ENCODE results near the gene PTGIS.

The PTGIS gene

DNA sequence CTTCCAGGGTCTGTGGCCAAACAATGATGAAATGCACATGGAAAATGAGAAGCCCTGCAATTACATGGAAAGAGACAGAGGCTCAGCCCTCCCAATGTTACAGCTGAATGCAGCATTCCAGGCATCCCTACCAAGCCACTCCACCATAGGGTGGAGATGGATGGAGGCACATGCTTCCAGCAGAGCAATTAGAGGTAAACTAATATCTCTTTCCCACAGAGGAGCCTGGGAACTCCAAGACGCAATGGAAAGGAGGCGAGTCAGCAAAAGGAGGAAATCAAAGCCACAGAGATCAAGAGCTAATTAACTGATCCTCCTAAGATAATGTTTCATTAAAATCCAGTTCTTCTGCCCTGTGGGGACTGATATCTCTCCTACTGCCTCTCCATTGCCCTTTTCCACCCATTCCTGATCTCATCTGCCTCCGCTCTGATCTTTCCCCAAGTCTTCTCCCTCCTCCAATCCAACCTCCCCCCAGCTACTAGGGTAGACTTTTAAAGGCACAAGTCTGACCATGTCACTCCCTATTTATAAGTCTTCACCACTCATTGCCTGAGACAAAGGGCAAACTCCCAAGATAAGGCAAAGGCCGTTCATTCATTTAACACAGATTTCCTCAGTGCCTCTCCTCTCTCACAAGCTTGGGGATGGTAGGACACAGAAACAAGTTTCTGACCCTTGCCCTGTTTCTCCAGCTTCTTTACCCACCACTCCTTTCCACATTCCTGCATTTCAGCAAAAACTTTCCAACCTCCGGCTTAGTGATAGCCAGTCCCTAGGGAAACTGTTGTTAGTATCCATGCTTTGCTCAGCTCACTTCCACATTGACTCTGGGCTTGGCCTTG lies 71.2 kb downstream of the PTGIS start:
- DNase-seq (ENCODE audit: low read depth) = no peak

DNA sequence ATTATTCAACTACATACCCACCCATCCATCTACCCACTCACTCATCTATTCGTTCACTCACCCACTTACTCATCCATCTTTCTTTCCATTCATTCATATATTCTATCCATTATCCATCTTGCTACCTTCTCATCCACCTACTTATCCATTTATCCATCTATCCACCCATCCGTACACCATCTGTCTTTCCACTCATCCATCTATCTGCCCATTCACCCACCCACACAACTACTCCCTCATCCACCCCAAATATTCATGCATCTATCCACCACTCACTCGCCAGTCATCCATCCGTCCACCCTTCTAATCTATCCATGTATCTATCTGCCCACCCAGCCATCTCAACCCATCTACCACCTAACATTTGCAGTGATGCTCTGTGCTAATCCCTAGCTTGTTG lies 71.9 kb downstream of the PTGIS start:
- no peak for DNase-seq (ENCODE audit: low read depth)

DNA sequence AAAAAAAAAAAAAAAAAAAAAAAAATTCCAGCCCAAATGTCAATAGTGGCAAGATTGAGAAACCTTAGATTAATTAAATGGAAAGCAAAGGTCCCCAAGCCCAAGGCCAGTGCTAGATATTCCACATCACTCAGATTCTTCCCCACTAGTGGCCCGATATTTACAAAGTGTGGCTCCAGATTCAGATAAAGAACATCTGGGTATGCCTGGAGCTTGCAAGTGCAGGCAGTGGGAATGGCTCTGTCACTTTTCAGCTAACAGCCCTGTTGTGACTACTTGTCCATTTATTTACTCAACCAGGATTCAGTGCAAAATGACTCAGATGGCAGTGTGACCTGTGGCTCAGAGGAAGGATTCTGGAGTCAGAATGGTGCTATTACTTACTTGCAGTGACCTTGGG lies 77.2 kb downstream of the PTGIS start:
- no peak for DNase-seq (ENCODE audit: low read depth)

DNA sequence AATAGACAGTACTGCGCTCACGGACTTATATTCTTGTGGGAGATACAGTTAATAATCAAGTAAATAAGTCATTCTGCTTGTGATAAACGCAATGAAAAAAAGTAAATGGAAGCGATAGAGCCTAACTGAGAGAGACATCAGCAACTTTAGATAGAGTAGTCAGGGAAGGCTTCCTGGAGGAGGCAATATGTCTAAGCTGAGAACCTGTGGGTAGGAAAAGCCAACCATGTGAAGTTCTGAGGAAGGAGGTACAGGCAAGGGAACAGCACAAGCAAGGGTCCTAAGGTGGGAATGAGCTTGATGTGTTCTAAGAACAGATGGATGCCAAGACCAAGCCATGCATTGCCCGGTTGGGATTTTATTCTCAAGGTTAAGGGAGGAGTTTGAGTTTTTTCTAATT lies 78.2 kb downstream of the PTGIS start:
- DNase-seq (ENCODE audit: low read depth) = no peak

DNA sequence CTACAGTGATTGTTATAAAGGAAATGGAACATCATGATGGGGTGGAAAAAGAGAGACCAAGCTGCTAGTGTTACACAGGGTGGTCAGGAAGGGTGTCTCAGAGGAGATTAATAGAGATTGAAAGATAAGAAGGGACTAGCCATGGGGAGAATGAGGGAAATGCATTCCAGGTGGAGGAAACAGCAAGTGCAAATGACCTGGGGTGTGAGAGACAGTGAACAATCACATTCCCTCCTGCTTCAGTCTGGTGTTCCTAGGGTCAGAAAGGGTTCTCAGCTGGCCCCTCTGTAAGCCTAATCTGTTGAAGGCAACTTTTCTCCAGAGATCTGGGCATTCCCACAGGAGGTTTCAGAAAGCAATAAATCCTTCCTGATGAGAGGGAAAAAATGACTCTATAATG lies 81.9 kb downstream of the PTGIS start:
- DNase-seq (ENCODE audit: low read depth) = no peak

DNA sequence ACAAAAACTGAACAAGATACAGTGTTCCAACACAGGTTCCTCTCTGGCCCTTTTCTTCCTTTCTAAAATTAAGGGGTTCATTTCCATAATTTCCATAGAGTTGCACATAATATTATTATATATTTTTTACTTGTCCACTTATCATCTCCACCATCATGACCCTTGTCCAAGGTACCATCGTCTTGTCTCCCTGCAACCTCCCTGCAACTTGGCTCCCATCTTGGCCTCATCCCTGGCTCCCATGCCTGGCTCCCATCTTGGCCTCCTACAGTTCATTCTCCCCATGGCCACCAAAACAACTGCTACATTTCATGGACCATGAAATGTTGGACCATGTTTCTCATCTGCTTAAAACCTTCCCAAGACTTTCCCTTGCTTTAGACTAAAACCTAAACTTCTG lies 82.4 kb downstream of the PTGIS start:
- no peak for DNase-seq (ENCODE audit: low read depth)

DNA sequence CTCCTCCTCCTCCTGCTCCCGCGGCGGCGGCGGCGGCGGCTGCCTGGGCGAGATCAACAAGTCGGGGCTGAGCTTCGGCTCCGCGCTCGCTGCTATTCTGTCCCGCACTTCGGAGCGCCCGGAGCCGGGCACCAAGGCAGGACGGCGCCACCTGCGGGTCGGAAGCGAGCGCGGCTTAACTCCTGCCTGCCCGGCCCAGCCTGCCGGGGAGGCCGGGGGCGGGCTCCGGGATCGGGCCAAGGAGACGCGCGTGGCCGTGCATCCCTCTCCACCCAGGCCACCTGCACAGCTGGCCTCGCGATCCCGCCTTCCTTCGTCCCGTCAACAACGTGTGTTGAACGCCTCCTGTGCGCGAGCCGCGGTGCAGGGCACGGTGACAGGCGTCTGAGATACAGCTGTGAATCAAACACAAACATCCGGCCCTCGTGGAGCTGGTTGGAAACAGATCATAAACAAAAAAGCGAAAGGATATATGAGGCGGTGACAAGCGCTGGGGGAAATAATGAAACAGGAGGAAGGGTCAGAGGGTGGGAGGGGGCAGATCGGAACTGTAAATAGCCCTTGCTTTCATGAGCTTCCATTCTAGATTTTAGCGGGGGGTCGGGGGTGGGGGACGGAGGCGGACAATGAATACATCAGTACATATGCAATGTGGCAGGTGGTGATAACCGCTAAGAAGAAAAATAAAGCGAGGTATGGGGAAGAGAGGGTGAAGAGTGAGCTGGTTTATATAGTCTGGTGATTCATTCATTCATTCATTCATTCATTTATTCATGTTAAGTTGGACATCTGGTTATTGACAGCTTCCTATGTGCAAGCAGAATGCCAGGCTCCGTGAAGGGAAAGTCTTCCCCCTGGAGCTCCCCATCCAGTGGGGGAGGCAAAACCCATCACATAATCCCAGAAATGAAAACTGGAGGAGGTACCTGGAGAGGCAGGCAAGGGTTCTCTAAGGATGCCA lies 83.5 kb downstream of the PTGIS start:
- DNase-seq (ENCODE audit: low read depth) = peak; percentile 73

DNA sequence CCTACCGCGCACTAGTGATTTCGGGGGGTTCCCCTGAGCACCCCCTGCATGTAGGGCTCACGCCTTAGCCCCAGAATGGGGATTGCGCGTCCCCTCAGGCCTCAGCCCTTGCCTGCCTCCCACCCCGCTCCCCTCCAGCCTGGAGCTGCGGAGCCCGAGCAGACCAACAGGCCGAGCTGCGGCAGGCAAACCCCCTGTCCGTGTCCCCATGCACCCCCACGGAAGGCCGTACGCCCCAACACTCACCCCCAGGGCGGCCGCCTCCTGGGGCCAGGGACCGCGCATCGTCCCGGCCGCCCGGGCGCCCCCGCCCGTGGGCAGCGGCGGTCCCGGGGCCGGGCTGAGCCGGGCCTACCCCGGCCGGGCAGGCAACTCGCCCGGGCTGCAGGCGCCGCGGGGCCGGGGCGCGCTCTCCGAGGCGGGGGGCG lies 84.2 kb downstream of the PTGIS start:
- DNase-seq (ENCODE audit: low read depth) = no peak

DNA sequence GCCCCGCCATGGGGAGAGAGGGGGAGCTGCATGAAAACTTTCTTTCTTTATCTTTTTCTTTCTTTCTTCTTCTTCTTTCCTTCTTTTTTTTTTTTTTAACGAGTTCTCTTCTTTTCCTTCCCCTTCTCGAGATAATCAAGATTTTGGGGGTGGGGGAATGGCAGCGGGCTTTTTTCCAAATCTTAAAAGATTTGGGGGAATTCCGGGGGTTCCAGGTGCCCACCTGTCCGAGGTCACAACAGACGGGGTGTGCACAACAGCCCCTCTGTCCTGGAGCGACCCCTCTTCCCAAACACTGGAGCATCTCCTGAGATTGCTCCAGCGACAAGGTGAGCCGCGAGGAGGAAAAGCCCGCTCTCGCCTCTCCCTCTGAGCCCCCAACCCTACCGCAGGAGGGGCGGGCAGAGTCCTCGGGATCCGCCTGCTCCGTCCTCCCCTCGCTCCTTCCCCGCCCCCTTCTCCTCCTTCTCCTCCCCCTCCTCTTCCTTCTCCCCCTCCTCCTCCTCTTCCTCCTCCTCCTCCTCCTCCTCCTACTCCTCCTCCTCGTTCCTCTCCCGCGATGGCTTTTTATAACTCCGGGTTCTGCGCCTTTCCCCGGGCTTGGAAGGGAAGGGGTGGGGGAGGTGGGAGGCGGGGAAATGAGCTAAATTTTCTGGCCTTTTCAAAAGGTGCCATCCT lies 84.8 kb downstream of the PTGIS start:
- no peak for DNase-seq (ENCODE audit: low read depth)

DNA sequence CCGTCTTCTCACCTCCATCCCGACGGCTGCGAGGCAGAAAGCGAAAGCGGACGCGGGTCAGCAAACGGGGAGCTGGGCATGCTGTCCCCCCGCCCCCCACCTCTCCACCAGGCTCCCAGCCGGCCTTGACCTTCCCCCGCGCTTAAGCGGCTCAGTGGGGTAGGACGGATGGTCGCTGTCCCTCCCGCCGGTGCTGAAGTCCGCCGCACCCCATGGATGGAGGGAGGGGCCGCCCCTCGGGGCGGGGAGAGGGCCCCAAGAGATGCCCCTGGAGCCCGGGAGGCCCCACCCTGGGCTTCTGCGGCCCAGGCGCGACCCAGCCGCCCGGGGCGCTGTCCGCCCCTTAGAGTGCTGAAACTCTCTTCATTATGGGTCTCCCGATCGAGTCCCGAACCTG lies 85.3 kb downstream of the PTGIS start, which contains the start of gene KCNB1:
TSS of gene KCNB1 (minus strand) at position 48 of the 397 bp plus-strand sequence. CDS start 188 bp downstream, outside the sequence.
- peak; percentile 47 for DNase-seq (ENCODE audit: low read depth)

DNA sequence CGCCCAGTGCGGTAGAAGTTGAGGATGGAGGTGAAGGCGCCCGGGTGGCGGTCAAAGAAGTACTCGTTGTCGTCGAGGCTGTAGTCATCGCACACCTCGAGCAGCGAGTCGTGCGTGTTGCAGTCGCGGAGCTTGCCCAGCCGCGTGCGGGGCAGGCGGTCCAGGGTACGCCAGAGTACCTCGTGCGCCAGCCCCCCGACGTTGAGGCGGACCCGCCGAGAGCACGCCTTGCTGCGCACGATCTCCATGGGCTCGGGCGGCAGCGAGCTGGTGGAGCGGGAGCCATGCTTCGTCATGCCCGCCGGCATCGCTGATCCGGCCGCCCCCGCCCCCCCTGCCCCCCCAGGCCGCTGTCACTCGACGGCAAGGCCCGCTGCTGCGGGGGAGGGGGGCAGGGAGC lies 85.8 kb downstream of the PTGIS start:
- DNase-seq (ENCODE audit: low read depth) = no peak

DNA sequence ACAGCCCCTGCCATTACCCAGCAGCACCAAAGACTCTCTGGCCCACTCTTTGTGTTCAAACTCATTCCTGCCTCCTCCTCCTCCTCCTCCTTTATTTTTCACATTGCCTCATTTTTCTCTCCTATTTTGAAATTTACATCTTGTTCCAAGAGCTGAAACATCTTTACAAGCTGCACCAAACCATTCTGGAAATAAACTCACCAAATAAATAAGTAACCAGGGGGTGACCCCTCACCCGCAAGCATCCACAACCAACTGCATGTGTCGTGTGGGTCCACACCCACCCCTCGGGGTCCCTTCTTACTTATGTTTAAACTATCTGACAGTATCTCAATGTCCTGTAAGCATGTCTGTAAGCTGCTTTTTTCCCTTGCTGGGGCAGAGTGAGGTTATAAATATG lies 86.8 kb downstream of the PTGIS start:
- no peak for DNase-seq (ENCODE audit: low read depth)

DNA sequence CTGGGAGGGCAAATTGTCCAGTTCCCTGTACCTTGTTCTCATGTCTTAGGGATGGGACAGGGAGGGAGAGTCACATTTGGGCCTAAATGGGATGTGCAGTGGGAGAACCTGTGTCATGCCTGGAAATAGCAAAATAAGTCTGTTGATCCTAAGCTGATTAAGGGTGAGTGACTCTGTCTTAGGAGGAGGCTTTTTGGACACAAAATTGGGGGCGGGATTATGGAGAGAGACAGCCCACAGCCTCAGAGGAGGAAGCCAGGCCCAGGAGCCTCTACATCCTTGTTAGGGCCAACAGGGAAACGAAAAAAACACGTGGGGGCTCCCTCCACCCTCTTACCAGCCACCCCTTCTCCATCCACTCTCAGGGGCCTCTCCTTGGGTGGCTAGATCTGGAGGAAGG lies 87.7 kb downstream of the PTGIS start:
- DNase-seq (ENCODE audit: low read depth) = no peak

DNA sequence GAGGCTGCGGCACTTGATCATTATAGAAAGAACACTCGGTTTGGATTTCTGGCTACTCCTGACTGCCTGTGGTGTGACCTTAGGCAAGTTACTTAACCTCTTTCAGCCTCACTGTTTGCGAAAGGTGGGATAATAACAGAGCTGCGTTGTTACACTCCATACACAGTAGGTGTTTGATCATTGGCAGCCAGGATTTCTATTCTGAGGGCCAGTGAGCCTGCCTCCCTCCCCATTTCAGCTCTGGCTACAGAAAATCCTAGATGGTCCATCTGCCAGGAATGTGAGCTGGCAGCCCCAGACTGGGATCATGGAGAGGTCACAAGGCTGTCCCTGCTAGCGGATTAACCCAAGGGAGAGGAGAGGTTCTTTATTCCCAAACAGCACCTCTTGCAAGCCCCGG lies 88.2 kb downstream of the PTGIS start:
- DNase-seq (ENCODE audit: low read depth) = no peak

DNA sequence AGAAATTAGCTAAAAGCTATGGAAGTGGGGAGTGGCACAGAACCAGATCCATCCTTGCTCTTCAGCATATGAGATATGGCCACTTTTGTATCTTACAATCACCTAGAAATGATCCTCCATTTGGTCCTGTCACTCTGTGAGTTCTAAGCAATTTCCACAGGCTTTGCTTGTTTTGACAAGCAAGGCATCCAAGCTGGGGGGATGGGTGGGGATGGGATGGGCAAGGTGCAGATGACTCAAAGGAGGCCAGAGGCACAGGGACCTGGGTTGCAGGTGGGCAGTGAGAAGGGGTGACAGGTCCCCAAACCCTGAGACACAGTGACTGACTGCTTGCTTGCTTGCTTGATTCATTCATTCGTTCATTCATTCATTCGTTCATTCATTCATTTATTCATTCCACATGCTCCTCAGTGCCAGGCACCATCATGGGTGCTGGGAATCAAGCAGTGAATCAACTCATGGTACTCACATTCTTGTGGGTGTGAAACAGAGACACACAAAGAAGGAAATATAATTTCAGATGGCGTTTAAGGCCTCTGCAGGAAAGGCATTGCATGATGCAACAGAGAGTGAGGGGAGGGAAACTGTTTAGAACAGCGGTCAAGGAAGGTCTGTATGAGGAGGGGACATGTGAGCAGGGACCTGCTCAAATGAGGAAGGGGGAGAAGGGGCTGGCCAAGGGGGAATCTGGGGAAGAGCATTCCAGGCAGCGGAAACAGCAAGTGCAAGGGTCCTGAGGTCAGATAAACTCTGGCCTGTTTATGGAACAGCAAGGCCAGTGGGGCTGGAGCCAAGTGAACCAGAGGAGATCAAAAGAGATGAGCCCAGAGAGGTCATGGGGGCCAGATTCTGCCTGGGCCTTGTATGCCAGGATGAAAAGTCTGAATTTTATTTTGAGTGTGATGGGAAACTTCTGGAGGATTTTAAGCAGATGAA lies 88.9 kb downstream of the PTGIS start:
- DNase-seq (ENCODE audit: low read depth) = no peak

DNA sequence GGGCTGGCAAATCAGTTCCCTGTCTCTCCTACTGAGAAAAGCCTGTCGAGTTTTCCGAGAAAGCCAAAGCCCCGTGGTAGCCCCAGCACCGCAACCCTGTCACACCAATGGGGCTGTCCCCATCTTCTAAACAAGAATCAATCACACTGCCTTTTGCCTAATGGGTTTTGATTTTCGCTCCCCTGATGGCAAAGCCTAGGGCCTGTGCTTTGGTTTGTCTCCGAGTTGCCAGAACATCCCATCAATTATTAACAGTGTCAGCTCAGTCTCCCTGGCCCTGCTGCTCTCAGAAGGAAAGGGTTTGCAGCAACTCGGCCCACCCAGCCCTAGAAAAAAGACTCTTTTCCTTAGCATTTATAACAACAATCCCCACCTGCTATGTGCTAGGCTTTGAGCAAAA lies 89.7 kb downstream of the PTGIS start:
- DNase-seq (ENCODE audit: low read depth) = no peak

DNA sequence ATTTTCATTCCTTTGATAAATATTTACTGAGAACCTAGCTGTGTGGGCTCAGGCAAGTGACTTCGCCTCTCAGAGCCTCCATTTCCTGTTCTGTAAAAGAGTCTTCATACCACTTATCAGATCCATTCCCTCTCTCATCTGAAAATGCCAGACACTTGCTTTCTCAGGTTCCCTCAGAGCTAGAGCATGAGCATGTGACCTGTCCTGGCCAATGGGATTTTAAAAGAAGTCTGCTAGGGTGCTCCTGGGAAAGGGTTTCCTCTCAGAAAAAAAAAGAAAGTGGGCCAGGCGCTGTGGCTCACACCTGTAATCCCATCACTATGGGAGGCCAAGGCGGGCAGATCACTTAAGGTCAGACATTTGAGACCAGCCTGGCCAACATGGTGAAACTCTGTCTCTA lies 90.7 kb downstream of the PTGIS start:
- DNase-seq (ENCODE audit: low read depth) = no peak

DNA sequence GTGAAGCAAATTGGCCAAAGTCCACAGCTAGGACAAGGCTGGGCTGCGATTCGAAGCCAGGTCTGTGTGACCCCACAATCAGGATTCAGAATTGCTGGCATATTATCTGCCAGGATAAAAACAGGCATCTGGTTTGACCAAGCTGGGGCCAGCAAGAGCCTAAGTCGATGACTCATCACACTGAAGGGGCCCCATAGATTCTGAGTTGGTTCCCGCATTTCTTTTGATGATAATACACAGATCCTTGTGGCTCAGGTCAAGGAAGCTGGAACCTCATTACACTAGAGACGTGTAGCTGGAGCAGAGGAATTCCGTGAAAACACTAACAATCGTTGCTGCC lies 92.0 kb downstream of the PTGIS start:
- DNase-seq (ENCODE audit: low read depth) = no peak

DNA sequence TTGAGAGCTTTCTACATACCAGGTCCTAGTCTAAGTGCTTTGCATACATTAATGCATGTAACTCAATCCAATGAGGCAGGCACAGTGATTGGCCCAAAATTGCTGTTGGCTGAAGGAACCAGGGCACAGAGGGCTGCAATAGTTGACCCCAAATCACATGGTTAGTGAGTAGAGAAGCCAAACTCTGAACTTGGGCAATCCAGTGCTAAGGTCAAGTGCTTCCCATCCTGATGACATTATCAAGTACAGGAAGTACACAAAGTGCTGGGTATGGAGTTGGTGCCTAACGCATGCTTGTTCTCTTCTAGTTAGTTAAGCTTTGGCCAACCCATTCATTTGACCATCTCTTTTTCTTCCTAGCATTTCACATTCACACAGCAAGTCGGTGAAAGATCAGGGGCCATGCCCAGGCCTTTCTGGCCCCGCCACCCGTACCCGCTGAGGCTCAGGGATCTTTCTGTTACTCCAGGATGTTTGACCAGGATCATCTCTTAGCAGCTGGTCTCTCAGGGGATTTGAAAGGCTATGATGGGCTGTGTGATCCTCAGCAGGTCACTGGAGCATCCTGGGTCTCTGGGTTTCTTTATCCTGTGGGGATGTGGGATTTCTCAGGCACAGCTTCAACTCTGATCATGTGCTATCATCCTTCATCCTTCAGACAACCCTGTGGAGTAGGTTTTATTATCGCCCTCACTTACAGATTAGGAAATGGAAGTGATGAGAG lies 92.5 kb downstream of the PTGIS start:
- DNase-seq (ENCODE audit: low read depth) = no peak

DNA sequence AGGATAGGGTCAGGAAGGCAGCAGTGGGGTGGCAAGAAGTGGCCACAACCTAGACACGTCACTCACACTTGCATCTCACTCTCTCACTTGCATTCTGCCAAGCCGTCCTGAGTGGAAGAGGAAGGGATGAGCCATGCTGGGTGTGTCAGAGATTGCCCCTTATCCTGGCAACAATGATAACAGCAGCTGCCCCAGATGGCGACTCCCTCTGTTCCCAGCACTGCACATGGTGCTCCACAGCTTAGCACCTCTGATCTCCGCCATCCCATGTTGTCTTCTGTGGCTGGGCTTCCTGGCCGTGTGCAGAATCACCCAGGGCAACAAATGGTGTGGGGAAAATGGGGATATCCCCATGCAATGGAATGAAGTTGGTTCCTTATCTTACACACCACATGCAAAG lies 96.5 kb downstream of the PTGIS start:
- DNase-seq (ENCODE audit: low read depth) = no peak

DNA sequence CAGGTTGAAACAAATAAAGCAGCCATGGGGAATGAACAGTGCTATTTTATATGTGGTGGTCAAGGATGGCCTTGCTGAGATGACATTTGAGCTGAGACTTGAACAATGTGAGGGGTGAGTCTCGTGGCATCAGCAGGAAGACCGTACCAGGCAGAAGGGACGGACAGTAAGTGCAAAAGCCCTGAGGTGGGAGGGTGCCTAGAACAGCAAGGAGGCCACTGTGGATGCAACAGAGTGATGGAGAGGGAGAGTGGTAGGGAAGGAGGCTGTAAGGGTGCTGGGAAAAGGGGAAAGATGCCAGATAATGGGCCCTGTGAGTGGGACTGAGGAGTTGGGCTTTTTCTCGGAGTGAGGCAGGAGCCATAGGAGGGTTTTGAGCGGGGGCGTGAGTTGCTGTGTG lies 97.0 kb downstream of the PTGIS start:
- DNase-seq (ENCODE audit: low read depth) = no peak
